Measurements from ENCODE around the gene ZNF768.

GRCh38 chr16:30533748-30534367 is 7.5 kb upstream of the ZNF768 start:
- TF ChIP-seq TAF1 (IDR thresholded peaks at IDR 0.05; ENCODE audit: borderline replicate concordance, low read depth, low read length) (no peak), POLR2A (IDR thresholded peaks at IDR 0.05; ENCODE audit: low read depth, low read length) (no peak), POLR2AphosphoS5 (IDR thresholded peaks at IDR 0.05; ENCODE audit: low read depth, low read length) (no peak)

Measured in GM12892 (cell line).